HCT116 (cell line): ENCODE data around the gene TRPM7.

Experiments
- EZH2 ChIP-seq: fragments of 200-600 bp; sonication (generic); IDR thresholded peaks from 2 replicates; pipeline ENCODE4 v1.6.1; 2017; ENCODE audit warnings: antibody characterized with exemption, mixed run types
- JUND ChIP-seq: IDR thresholded peaks from 2 replicates; pipeline ENCODE4 v1.6.1; 2012
- MAX ChIP-seq: IDR thresholded peaks from 2 replicates; pipeline ENCODE4 v1.6.1; 2012

GRCh38 chr15:50718700-50719125, 32.1 kb upstream of the TRPM7 start:
- no peak for TF ChIP-seq MAX
- no peak for TF ChIP-seq JUND
- no peak for TF ChIP-seq EZH2
